GM19395 (cell line): Measurements from ENCODE around the gene RFX3.
A peak's percentile ranks its signal among the peaks of the same experiment; 100 is the strongest.

Source experiments
- ATAC-seq: cut with Tn5 transposase; IDR thresholded peaks from one replicate; pipeline ENCODE4 v1.9.1; 2021; ENCODE audit warnings: mild to moderate bottlenecking, moderate library complexity; ENCODE audit not compliant: unreplicated experiment

Gene RFX3

GRCh38 chr9:3514786-3515185 is 11.0 kb downstream of the RFX3 start:
- no peak for ATAC-seq

DNA sequence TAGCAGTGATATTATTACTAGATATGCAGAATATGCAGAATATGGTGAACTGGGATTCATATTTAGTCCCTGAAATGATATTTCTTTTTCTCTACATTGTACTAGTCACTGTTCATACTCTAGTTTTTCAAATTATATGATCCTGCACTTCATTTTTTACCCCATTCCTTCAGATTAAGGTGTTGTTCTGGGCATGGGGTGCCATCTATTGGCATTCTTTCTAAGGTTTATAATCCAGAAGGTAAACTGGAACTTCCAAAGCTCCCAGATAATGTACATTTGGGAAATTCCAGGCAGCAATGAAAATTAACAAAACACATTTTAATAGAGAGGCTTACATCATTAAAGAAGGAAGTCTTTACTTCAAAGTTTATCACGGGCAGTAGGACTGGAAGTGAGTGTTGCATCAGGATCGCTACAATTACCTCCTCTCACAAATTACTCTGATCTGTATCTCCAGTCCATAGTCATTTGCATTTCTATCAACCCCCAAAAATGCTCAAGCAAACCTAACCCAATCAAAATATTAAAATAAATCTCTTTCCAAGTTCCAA is 12.5 kb downstream of the RFX3 start:
- ATAC-seq, result no peak

DNA sequence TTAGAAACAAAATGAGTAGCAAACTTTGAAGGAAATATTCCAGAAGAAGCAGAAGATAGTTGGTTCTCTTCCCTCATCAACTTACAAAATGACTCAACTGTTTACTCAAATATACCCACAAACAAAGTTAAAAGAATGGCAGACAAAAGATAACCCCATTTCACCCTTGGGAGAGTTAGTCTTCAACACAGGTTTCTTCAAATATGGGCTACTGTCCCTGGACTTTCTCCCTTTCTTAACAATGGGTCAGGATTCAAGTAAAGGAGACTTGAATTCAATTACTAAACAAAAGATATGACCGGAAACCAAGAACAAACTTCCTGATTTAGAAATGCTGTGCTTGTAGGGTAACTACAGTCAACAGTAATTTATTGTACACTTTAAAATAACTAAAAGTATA is 14.2 kb downstream of the RFX3 start:
- no peak for ATAC-seq

GRCh38 chr9:3510796-3511195 is 15.0 kb downstream of the RFX3 start:
- no peak for ATAC-seq

DNA sequence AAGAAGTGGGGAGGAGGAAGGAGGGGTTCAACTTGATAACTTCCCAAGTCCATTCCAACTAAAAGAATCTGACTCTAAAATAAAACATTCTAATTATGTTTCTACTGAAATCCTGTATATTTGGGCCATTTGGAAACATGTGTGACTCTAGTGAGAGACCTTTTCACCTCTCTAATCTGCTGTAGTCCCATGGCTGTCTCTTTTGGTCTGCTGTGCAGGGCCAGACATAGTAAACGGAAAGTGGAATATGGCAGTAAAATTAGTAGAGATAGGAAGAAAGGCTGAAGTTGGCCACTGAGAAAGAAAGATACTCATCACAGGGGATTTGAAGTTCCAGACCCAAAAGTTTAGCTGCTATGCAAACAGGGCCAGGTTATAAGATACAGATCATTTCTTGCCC is 15.9 kb downstream of the RFX3 start:
- ATAC-seq, result no peak

DNA sequence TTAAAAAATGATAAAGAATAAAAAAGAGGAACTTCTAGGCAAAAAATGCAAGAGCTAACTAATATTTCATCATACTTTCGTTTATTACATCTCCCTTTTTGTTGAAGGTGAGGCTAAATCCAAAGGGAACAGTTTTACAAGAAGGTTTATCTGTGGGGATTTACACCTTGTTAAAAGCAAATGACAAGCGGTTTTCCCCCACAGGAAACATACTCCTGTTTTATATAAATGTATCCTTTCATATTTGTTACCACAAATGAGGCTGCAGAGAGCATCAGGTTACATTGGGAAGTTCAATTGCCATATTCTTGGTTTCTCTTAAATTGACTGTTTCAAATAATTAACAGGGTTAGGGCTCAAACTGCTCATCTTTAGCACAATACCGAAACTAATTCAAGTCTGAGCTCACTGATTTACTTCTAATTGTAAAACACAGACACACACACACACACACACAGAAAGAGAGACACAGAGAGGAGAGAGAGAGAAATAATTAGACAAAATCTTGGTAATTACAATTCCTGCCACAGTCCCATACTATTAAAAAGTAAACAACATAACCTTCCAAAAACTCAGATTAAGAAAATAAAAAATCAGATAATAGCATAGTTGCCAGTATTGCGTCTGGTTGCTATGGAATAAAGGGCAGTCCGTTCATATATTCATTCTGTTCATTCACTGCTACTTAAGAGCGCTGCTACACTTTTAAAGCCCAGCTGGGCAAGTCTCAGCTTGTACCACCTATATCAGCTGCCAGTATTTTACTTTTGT is 17.1 kb downstream of the RFX3 start:
- ATAC-seq, result peak; percentile 65

GRCh38 chr9:3508078-3508431 is 17.7 kb downstream of the RFX3 start:
- ATAC-seq, result peak; percentile 6

- ATAC-seq, result peak; percentile 73
These were observed 18.3 kb downstream of the RFX3 start for GRCh38 chr9:3507395-3508077.

GRCh38 chr9:3506164-3506563 is 19.6 kb downstream of the RFX3 start:
- ATAC-seq, result no peak

DNA sequence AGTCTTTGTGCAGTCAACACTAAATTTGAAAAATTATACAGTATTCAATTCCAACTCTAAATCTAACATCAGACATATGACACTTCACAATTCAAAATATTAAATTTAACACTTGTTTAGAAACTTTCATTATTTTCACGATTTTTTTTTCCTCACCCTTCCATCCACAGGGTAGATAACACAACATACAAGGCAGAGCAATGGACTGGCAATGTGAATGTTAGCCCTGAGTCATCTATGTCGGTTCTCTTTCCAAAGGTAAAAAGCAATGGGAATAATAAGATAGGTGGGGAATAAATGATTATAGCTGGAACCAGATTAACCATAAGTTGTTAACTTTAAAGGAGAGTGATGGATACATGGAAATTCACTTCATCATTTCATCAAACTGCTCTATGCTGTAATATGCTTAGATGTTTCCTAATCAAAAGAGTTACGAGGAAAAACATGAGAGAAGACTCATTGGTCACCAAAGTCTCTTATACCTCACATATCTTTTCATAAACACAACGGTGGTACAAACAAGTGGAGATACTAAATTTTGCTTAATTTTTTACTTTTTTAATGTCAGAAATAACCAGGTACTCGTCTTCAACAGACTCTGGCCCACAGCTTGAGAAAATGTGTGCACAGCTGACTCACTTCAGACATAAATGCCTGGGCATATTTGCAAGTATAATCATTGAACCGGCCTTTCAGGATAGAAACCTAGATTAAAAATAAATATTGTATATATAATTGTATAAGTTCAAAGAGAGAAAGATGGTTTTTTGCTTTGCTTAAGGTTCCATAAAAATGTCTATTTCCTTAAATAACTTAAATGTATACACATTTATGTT is 23.0 kb downstream of the RFX3 start:
- ATAC-seq, result no peak

DNA sequence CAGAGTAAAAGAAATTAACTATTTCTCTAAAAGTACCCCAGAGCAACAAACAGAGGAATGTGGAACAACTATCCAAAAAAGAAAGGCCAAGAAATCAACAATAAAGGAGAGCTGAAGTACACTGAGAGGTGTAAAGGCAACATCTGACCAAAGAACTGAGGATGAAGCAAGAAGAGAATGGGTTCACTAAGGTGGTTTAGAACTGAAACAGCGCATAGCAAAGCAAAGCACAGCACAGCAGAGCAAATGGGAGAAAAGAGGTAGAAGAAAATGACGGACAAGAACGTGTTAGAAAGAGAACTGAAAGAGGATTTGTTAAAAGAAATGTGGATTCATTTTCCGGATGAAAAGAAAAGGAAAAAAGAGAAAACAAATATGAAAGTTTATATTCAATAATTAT is 25.8 kb downstream of the RFX3 start:
- ATAC-seq, result peak; percentile 52

DNA sequence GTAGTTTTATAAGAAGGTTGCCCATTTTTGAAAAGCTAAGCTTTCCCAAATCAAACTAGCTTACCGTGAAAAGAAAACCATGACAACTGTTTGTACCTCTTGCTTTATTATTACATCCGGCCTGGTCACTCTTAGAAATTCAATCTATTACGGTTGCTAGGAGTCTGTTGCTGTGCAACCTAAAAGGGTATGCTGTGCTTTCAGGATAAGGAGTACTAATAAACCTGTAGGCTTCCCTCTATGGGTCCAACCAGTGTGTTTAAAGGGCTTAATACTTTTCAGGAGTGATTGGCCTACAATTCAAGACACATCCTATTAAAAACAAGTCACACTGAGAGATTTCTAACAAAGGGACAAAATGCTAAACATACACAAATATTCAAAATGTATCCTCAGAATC is 27.1 kb downstream of the RFX3 start:
- ATAC-seq, result no peak

GRCh38 chr9:3497857-3498256 is 27.9 kb downstream of the RFX3 start:
- no peak for ATAC-seq

DNA sequence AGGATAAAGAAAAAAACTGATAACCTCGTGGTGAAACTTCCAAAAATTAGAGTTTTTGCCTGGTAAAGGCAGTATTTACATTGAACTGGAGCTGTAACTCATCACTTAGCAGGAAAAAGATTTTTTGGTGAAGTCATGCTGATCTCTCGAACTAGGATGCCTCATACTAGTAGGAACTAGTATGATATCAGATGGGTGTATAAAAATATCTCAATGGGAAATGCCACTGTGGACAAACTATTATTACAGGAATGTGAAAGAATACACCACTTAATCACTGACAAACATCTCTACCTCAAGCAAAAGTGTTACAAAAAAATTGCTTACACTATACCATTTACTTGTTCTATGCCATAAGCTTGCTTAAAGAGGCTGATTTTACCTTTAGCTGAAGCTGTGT is 28.4 kb downstream of the RFX3 start:
- ATAC-seq, result no peak

- no peak for ATAC-seq
These were observed 29.9 kb downstream of the RFX3 start for GRCh38 chr9:3495855-3496254.

DNA sequence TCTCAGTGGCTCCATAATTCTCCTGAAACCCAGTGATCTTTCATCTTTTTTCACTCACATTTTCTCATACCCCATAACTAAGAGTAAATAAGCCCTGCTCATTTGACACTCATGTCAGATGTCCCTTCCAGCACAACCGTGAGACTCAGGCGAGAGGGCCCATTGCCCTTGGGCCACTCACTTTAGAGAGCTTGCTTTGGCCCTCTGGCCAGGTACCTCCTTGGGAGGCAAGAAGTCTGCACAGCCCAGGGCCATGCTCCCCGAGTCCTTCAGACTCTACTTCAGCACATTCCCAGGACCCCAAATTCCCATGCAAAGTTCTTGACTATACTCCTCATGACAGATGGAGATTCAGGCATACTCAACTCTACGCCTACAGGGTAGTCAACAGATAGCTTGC is 33.6 kb downstream of the RFX3 start:
- no peak for ATAC-seq

DNA sequence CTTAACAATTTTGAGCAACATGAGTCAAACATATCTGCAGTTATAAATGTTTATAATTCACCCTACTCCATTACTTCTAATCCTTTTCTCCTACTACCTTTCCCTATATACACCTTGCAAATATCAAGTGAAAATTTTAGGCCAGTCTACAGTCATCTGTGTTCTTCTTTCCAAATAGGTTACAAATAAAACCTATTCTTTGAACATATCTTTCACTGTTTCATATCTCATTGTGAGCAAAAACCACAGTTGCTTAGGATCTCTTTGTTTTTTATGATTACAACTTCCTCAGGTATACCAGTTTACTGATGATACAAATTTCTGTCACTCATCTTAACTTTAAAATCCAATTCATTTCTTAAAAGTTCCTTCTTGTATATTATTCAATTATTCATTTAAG is 34.4 kb downstream of the RFX3 start:
- no peak for ATAC-seq

- ATAC-seq, result no peak
These were observed 34.8 kb downstream of the RFX3 start for GRCh38 chr9:3490957-3491356.

- ATAC-seq, result no peak
These were observed 43.2 kb downstream of the RFX3 start for GRCh38 chr9:3482578-3482977.

DNA sequence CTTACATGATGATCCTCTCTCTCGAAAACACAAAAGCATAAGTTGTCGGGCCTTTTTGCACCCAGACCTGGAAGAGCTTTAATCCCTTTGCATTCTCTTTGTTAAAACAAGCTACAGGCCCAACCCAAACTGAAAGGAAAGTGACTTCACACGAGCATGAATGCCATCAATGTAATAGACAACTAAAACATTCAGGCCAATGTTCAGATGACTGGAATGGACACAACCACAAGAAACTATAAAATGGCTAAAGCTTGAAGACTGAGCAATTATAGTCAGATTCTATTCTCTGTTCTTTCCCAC is 45.5 kb downstream of the RFX3 start:
- no peak for ATAC-seq

DNA sequence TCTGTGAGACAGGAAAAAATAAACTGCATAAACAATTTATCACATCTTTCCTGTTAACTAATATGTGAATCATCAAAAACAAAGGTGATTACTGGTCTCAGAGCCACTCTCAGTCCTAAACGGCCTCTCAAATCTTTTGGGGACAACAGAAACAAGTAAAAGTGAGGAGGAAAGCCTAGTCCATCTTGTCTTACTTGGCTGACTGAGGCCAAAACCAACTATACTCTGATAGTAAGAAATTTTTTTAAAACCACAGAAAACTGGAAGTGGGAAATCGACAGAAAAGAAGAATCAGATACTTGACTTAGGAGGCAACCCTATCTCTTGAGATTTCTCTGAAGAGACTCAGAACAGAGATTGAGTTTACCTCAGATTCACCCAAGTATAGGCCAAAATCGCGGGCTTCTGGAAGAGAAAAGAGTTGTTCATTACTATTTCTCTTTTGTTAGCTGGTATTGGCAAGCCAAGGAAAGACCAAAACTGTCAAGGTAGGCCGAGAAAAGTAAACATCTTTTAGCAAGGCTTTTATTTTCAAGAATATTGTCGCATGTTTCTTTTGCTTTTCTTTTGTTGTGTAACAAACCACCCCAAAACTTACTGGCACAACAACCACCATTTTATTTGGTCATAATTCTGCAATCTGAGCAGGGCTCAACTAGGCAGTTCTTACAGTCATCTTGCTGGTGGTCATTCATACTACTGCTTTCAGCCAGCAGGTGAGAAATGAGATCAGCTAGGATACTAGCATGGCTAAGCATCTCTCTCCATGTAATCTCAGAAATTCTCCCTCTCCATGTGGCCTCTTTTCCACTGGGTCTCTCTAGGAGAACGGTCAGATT is 46.1 kb downstream of the RFX3 start:
- peak; percentile 54 for ATAC-seq
